Gastroesophageal sphincter (tissue), 4 donors: ENCODE measurements around the gene ZNF468. TPM values are rescaled to one million over a fixed set of nuclear protein-coding genes. Genes with fewer than 3 reads are reported as not detected.
"Not testable (repeated sequence)": the region's sequence is repeated elsewhere in the genome, so short reads cannot be mapped to it uniquely, and the experiment has no call there.

ENCODE experiments used
- ATAC-seq: fragments of 150-250 bp; one replicate; pipeline ENCODE4 v1.9.1; 2016; ENCODE audit warnings: mild to moderate bottlenecking, moderate library complexity
- H3K27ac ChIP-seq, 4 donors: fragments of 200-600 bp; sonication (generic) in 3 of 4; 1 replicate in 3 of 4; 2 replicates in 1 of 4; pipeline ENCODE4 v1.5.1; 2016 to 2019
- H3K27me3 ChIP-seq: fragments of 200-600 bp; sonication (generic); one replicate; pipeline ENCODE4 v1.5.1; 2019
- H3K36me3 ChIP-seq, 2 donors: fragments of 200-600 bp; sonication (generic); one replicate each; pipeline ENCODE4 v1.5.1; 2019; ENCODE audit warnings: control low read depth in 1 of 2
- H3K4me1 ChIP-seq, 3 donors: fragments of 200-600 bp; sonication (generic); 1 replicate in 2 of 3; 2 replicates in 1 of 3; pipeline ENCODE4 v1.5.1; 2016 to 2019; ENCODE audit warnings: control low read depth in 2 of 3
- H3K4me3 ChIP-seq, 2 donors: fragments of 200-600 bp; sonication (generic); one replicate each; pipeline ENCODE4 v1.5.1; 2019; ENCODE audit warnings: mild to moderate bottlenecking in 1 of 2, moderate library complexity in 1 of 2
- H3K9me3 ChIP-seq, 3 donors: fragments of 200-600 bp; sonication (generic); one replicate each; pipeline ENCODE4 v1.5.1; 2017 to 2019; ENCODE audit warnings: control low read depth in 2 of 3
- CTCF ChIP-seq, 4 experiments: fragments of 200-600 bp in 2 of 4; fragments of 450-650 bp in 2 of 4; sonication (generic) in 1 of 4; IDR thresholded peaks; one replicate each; pipeline ENCODE4 v1.5.1; 2017 to 2019; ENCODE audit warnings: antibody characterized with exemption in 4 of 4, mild to moderate bottlenecking in 2 of 4, moderate library complexity in 2 of 4
- EP300 ChIP-seq: sonication (generic); formaldehyde crosslinking; IDR thresholded peaks from one replicate; pipeline ENCODE4 v1.6.1; 2017; ENCODE audit warnings: antibody characterized with exemption, mild to moderate bottlenecking
- POLR2A ChIP-seq, 2 donors: fragments of 450-650 bp; IDR thresholded peaks; one replicate each; pipeline ENCODE4 v1.6.1; 2017; ENCODE audit warnings: antibody characterized with exemption in 2 of 2, mild to moderate bottlenecking in 2 of 2, moderate library complexity in 1 of 2
- POLR2AphosphoS5 ChIP-seq: sonication (generic); formaldehyde crosslinking; IDR thresholded peaks from one replicate; pipeline ENCODE4 v1.6.1; 2017; ENCODE audit warnings: antibody characterized with exemption
- WGBS, 2 donors: methylation state at CpG; one replicate each; pipeline ENCODE4 v1.1.5; 2018; ENCODE audit warnings: low coverage in 1 of 2; 5-methylcytosine and 5-hydroxymethylcytosine counted together
- small RNA-seq, 4 donors: library from RNA; depleted of rRNA; stranded (forward); fragments of <200 nt; gene quantifications; one replicate each; pipeline ENCODE3, GENCODE V24; 2016
- total RNA-seq, 4 donors: library from RNA; depleted of rRNA; stranded (reverse); fragments of >200 nt; gene quantifications; one replicate each; pipeline ENCODE4 v1.1.0, GENCODE V29; 2016

Gene ZNF468
- total RNA-seq, 4 donors from 2014 or later: 10.0 to 17.0 (median 13.2) TPM

- H3K4me3 ChIP-seq: no peak overlapping the region
- no peak for TF ChIP-seq CTCF (IDR thresholded peaks at IDR 0.05)
- TF ChIP-seq EP300: no peak
- no peak for TF ChIP-seq POLR2AphosphoS5
- no peak for TF ChIP-seq POLR2A (IDR thresholded peaks at IDR 0.05)
- H3K27ac ChIP-seq: no peak overlapping the region
- H3K9me3 ChIP-seq: peaks cover 0 to 12% (median 0%) of the 10 kb centered on the region in 3 donors
- no peak for ATAC-seq
- H3K27me3 ChIP-seq: no peaks in the 10 kb centered on the region
- WGBS, 2 donors: 91 to 95% methylated on average over 9 to 13 of the region's 32 CpGs
- H3K36me3 ChIP-seq: peaks cover 0 to 69% of the 10 kb centered on the region in 2 donors
- H3K4me1 ChIP-seq: no peaks in the 10 kb centered on the region
These were observed 47.6 kb downstream of the ZNF468 start for GRCh38 chr19:52809801-52810200.

- Histone ChIP-seq H3K36me3 (peaks cover 13 to 55% of the 10 kb centered on the region in 2 donors), H3K9me3 (peaks cover 0 to 78% (median 3%) of the 10 kb centered on the region in 3 donors)
- H3K27ac ChIP-seq, H3K4me3 ChIP-seq, H3K27me3 ChIP-seq, ATAC-seq, H3K4me1 ChIP-seq: not testable (repeated sequence)
- WGBS, 2 donors: 93 to 96% methylated on average over 9 of the region's 9 CpGs
These were observed 57.3 kb downstream of the ZNF468 start for GRCh38 chr19:52799950-52800640.

GRCh38 chr19:52789440-52789839, 68.0 kb downstream of the ZNF468 start:
- Histone ChIP-seq H3K9me3 (no peaks in the 10 kb centered on the region), H3K27ac (no peak overlapping the region), H3K4me1 (peaks cover 0 to 25% (median 0%) of the 10 kb centered on the region in 3 donors), H3K4me3 (no peak overlapping the region), H3K36me3 (no peaks in the 10 kb centered on the region), H3K27me3 (no peaks in the 10 kb centered on the region)
- no peak for TF ChIP-seq CTCF (IDR thresholded peaks at IDR 0.05)
- no peak for TF ChIP-seq EP300
- TF ChIP-seq POLR2AphosphoS5: no peak
- no peak for TF ChIP-seq POLR2A (IDR thresholded peaks at IDR 0.05)
- ATAC-seq: no peak
- WGBS, 2 donors: 83 to 91% methylated on average over 4 to 5 of the region's 6 CpGs

Small RNA genes within 50 kb of the gene (small RNA-seq; reads per million reads assigned to genes)
- 0 to 0.54 (median 0) reads per million in 4 donors for gene ZNF320

Other genes with a start within 250 kb of the ZNF468 start
- gene ZNF83, start 219.3 kb downstream of the ZNF468 start, total RNA-seq: 10 to 100 TPM; 30.3 to 99.3 (median 49.4) TPM
- gene ZNF611, start 122.6 kb downstream of the ZNF468 start, total RNA-seq: 10 to 100 TPM in 2 of 4 donors, 1 to 10 TPM in 2; 4.8 to 14.6 (median 9.7) TPM
- 10 to 100 TPM in 1 of 4 donors, 1 to 10 TPM in 3; 3.2 to 10.9 (median 6.6) TPM for gene ZNF600, start 70.8 kb downstream of the ZNF468 start, total RNA-seq
- 10 to 100 TPM in 2 of 4 donors, 1 to 10 TPM in 2; 6.1 to 25.2 (median 11.1) TPM for gene ZNF28, start 36.0 kb downstream of the ZNF468 start, total RNA-seq
- 10 to 100 TPM in 2 of 4 donors, 1 to 10 TPM in 2; 8.4 to 16.2 (median 12.1) TPM for gene ZNF320, start 40.0 kb upstream of the ZNF468 start, total RNA-seq
- 1 to 10 TPM; 2.6 to 4.1 (median 3.0) TPM for gene ZNF888, start 65.8 kb upstream of the ZNF468 start, total RNA-seq
- 1 to 10 TPM; 5.3 to 7.8 (median 6.8) TPM for gene ZNF816, start 105.3 kb upstream of the ZNF468 start, total RNA-seq
- not detected for gene ERVV-1, start 156.3 kb upstream of the ZNF468 start, total RNA-seq
- gene ERVV-2, start 187.1 kb upstream of the ZNF468 start, total RNA-seq: not detected
- 10 to 100 TPM; 21.4 to 71.1 (median 31.7) TPM for gene ZNF160, start 245.8 kb upstream of the ZNF468 start, total RNA-seq